ENCODE results near the gene PTPRS. TPM values are rescaled to one million over a fixed set of nuclear protein-coding genes. Genes with fewer than 3 reads are reported as not detected.
A peak's percentile ranks its signal among the peaks of the same experiment; 100 is the strongest.

The PTPRS gene
- total and polyA plus RNA-seq, 2 experiments from 2014 or later = 46.0 to 351 TPM

GRCh38 chr19:5304486-5304885 is 36.1 kb downstream of the PTPRS start:
- H3K4me3 ChIP-seq = no peak overlapping the region
- H3K27ac ChIP-seq = no peak overlapping the region
- TF ChIP-seq CTCF (IDR thresholded peaks at IDR 0.05; ENCODE audit: low read depth, low read length) = no peak
- no peaks in the 10 kb centered on the region for H3K9me3 ChIP-seq (ENCODE audit: low read depth)
- DNase-seq (ENCODE audit: low read depth in 1 of 2, low spot score in 1 of 2) = no peak
- no peaks in the 10 kb centered on the region for H3K27me3 ChIP-seq
- peaks cover 8% of the 10 kb centered on the region for H3K4me1 ChIP-seq (ENCODE audit: low read depth)
- H3K36me3 ChIP-seq = no peaks in the 10 kb centered on the region

DNA sequence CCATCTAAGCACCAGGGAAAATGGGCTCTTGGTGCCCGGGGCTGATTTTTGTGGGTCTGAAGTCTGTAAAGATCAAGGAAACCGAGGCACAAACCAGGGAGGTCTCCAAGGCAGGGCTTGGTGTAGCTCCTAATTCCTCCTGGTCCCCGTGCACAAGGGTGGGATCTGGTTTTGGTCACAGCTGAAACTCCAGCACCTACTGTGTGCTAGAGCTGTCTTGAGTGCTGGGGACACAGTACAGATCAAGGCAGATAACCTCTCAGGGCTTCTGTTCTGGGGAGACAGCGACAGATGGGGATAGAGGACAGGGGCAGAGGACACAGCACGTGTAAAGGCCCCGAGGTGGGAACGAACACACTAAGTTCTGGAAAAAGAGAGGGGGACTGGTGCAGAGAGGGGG is 37.4 kb downstream of the PTPRS start:
- Histone ChIP-seq H3K4me1 (ENCODE audit: low read depth) (peaks cover 8% of the 10 kb centered on the region), H3K27ac (no peak overlapping the region), H3K36me3 (no peaks in the 10 kb centered on the region), H3K4me3 (no peak overlapping the region), H3K9me3 (ENCODE audit: low read depth) (no peaks in the 10 kb centered on the region), H3K27me3 (no peaks in the 10 kb centered on the region)
- DNase-seq (ENCODE audit: low read depth in 1 of 2, low spot score in 1 of 2) = no peak
- TF ChIP-seq CTCF (IDR thresholded peaks at IDR 0.05; ENCODE audit: low read depth, low read length) = no peak

DNA sequence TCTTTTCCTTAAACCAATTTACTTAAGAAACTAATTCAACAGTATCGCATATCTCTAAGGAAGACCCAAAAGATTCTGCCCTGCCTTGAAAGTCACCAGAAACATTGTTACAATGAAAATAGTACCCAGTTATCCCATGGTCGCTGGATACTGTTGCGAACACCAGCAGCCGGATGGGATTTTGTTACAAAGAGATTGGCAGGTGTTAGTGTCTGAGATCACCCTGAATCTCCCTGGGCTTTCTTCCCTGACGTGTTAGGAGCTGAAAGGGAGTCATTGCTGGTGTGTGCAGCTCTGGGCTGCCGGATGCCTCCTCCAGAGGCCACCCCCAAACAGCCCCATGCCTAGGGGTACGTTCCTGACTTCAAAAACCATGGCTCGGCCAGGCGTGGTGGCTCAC is 38.2 kb downstream of the PTPRS start:
- H3K27ac ChIP-seq = peak overlapping the region; percentile 34

DNA sequence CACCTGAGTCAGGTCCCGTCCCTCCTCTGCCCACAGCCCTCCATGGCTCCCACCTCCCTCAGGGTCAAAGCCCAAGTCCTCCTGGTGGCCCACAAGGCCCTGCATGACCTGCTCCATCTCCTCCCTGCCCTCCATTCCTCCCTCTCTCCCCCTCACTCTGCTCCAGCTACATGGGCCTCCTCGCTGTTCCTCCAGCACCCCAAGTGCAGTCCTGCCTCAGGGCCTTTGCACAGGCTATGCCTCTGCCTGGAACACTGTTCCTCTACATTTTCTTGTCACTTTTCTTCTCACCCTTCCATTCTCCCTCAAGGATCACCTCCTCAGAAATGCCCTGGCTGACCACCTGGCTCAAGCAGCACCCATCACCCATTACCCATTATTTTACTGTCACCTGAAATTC is 41.5 kb downstream of the PTPRS start:
- DNase-seq (ENCODE audit: low read depth in 1 of 2, low spot score in 1 of 2) = no peak
- no peak overlapping the region for H3K27ac ChIP-seq
- TF ChIP-seq CTCF (IDR thresholded peaks at IDR 0.05; ENCODE audit: low read depth, low read length) = no peak
- H3K27me3 ChIP-seq = no peaks in the 10 kb centered on the region
- no peaks in the 10 kb centered on the region for H3K4me1 ChIP-seq (ENCODE audit: low read depth)
- no peaks in the 10 kb centered on the region for H3K36me3 ChIP-seq
- H3K9me3 ChIP-seq (ENCODE audit: low read depth) = no peaks in the 10 kb centered on the region
- H3K4me3 ChIP-seq = no peak overlapping the region

More for the DNA sequence above, 38.2 kb downstream of the PTPRS start:
- H3K4me1 ChIP-seq (ENCODE audit: low read depth) = peaks cover 8% of the 10 kb centered on the region
- H3K36me3 ChIP-seq = no peaks in the 10 kb centered on the region
- no peak for DNase-seq (ENCODE audit: low read depth in 1 of 2, low spot score in 1 of 2)
- H3K27me3 ChIP-seq = no peaks in the 10 kb centered on the region
- TF ChIP-seq CTCF (IDR thresholded peaks at IDR 0.05; ENCODE audit: low read depth, low read length) = no peak
- no peaks in the 10 kb centered on the region for H3K9me3 ChIP-seq (ENCODE audit: low read depth)
- no peak overlapping the region for H3K4me3 ChIP-seq

DNA sequence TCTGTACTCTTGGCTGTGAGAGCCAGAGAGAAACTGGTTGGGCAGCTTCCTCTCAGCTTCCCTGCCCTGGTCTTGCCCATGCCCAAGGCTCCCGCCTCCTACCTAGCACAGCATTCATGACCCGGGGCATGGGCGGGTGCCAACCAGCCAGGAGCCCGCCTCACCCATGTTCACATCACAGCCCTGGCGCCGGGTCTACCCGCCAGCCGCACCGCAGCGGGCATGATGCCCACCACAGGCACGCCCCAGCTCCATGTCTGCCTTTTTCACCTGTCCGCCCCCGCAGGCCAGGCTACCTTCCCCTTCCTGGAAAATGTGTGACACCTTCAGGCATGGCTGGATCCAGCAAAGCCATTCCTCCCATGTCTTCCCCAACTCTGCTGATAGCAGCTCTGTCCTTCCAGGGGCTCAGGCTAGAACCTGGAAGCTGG is 42.1 kb downstream of the PTPRS start:
- Histone ChIP-seq H3K4me1 (ENCODE audit: low read depth) (no peaks in the 10 kb centered on the region), H3K27me3 (no peaks in the 10 kb centered on the region), H3K36me3 (no peaks in the 10 kb centered on the region), H3K27ac (no peak overlapping the region), H3K9me3 (ENCODE audit: low read depth) (no peaks in the 10 kb centered on the region), H3K4me3 (no peak overlapping the region)
- DNase-seq (ENCODE audit: low read depth in 1 of 2, low spot score in 1 of 2) = no peak
- no peak for TF ChIP-seq CTCF (IDR thresholded peaks at IDR 0.05; ENCODE audit: low read depth, low read length)

DNA sequence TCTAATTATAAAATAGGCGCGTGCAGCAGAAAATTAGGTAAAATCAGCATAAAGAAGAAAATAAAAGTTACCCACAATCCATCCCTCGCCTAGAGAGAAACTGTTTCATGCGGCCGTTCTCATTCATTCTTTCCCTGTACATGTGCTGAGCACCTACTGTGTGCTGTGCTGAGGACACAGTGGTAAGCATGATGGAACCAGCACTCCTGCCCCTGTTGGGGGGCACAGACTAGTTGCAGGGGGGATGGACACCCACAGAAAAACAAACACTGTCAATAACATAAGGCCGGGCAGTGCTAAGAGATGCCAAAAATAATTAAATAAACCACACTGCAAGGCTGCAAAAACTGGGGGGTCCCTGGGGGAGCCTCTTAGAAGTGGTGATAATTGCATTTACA is 43.3 kb downstream of the PTPRS start:
- H3K27ac ChIP-seq = no peak overlapping the region
- no peak for TF ChIP-seq CTCF (IDR thresholded peaks at IDR 0.05; ENCODE audit: low read depth, low read length)

More for the DNA sequence above, 43.3 kb downstream of the PTPRS start:
- no peaks in the 10 kb centered on the region for H3K4me1 ChIP-seq (ENCODE audit: low read depth)
- H3K9me3 ChIP-seq (ENCODE audit: low read depth) = no peaks in the 10 kb centered on the region
- H3K4me3 ChIP-seq = no peak overlapping the region
- no peaks in the 10 kb centered on the region for H3K27me3 ChIP-seq
- DNase-seq (ENCODE audit: low read depth in 1 of 2, low spot score in 1 of 2) = no peak
- H3K36me3 ChIP-seq = no peaks in the 10 kb centered on the region

All from cardiac muscle cell (in vitro differentiated cells and primary cell).